Measurements from ENCODE around the gene CHPF.

GRCh38 chr2:219491278-219491963, 52.2 kb downstream of the CHPF start:
- TF ChIP-seq CTCF (IDR thresholded peaks at IDR 0.05) (no peak), POLR2A (IDR thresholded peaks at IDR 0.05) (no peak)
